Neural crest cell (in vitro differentiated cells): ENCODE measurements around the gene RPLP2. TPM values are rescaled to one million over a fixed set of nuclear protein-coding genes. Genes with fewer than 3 reads are reported as not detected.

Source experiments
- DNase-seq: peaks from one replicate; pipeline ENCODE4 v3.0.0; 2021; ENCODE audit warnings: low read depth, mixed read lengths, low spot score
- H3K27ac Mint-ChIP-seq: one replicate; pipeline ENCODE4 v1.8.0; 2021; ENCODE audit warnings: mild to moderate bottlenecking, mixed read lengths; ENCODE audit not compliant: unreplicated experiment
- H3K27me3 Mint-ChIP-seq: 2 replicates; pipeline ENCODE4 v1.8.0; 2021; ENCODE audit warnings: low read depth, mild to moderate bottlenecking, mixed read lengths
- H3K36me3 Mint-ChIP-seq: 2 replicates; pipeline ENCODE4 v1.8.0; 2021; ENCODE audit warnings: low read depth, mild to moderate bottlenecking, mixed read lengths
- H3K4me1 Mint-ChIP-seq: 2 replicates; pipeline ENCODE4 v1.8.0; 2021; ENCODE audit warnings: mixed read lengths
- H3K4me3 Mint-ChIP-seq: one replicate; pipeline ENCODE4 v1.8.0; 2021; ENCODE audit warnings: mild to moderate bottlenecking, mixed read lengths
- H3K9me3 Mint-ChIP-seq: 2 replicates; pipeline ENCODE4 v1.8.0; 2021; ENCODE audit warnings: mixed read lengths
- total RNA-seq: library from RNA; stranded (reverse); gene quantifications from 2 replicates; pipeline ENCODE4 v1.2.1, GENCODE V29; 2021
- TF ChIP-seq, protein P1 (sequence below): fragments of 200-600 bp; sonication (generic); conservative IDR thresholded peaks from 2 replicates; pipeline ENCODE4 v1.5.0; 2021; ENCODE audit warnings: antibody characterized with exemption, mild to moderate bottlenecking

Gene RPLP2
- total RNA-seq, 1 donor from 2014 or later = 1,810 TPM

GRCh38 chr11:813072-813455 lies 3.3 kb downstream of the RPLP2 start:
- peaks cover 5% of the 10 kb centered on the region for H3K36me3 Mint-ChIP-seq

DNA sequence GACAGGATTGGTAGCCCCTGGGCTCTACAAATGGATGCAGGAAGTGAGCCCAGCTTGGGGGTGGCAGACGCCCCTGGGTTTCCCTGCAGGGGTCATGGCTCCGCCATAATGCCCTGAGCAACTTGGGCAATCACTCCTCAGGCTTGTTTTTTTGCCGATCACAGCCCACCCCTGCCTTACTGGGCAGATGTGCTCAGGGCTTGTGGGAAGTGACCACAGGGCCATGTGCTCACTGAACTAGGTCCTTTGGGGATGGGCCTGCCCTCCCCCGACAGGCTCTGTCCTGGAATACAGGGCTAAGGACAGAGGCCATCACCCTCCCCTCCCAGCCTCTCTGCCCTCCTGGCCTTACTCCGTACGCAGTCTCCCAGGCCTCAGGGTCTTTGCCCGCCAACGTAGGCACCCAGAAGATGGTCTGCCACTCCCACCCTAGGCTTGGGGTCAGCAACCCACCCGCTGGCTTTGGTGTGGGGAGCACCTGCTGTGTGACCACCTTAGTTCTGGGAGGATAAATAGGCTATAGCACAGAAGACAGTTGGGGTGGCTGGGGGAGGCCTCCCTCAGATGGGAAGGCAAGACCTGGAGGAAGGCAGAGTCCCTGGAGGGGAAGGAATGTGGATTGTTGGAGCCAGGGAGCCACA lies 3.8 kb downstream of the RPLP2 start:
- Mint-ChIP-seq H3K9me3 (no peaks in the 10 kb centered on the region), H3K36me3 (peaks cover 5% of the 10 kb centered on the region), H3K4me1 (peaks cover 20% of the 10 kb centered on the region), H3K4me3 (peak overlapping the region; percentile 15), H3K27ac (no peak overlapping the region), H3K27me3 (no peaks in the 10 kb centered on the region)
- no peak for DNase-seq
- TF ChIP-seq, protein P1, sequence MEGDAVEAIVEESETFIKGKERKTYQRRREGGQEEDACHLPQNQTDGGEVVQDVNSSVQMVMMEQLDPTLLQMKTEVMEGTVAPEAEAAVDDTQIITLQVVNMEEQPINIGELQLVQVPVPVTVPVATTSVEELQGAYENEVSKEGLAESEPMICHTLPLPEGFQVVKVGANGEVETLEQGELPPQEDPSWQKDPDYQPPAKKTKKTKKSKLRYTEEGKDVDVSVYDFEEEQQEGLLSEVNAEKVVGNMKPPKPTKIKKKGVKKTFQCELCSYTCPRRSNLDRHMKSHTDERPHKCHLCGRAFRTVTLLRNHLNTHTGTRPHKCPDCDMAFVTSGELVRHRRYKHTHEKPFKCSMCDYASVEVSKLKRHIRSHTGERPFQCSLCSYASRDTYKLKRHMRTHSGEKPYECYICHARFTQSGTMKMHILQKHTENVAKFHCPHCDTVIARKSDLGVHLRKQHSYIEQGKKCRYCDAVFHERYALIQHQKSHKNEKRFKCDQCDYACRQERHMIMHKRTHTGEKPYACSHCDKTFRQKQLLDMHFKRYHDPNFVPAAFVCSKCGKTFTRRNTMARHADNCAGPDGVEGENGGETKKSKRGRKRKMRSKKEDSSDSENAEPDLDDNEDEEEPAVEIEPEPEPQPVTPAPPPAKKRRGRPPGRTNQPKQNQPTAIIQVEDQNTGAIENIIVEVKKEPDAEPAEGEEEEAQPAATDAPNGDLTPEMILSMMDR = no peak

More at GRCh38 chr11:813072-813455, 3.3 kb downstream of the RPLP2 start:
- peak overlapping the region; percentile 89 for H3K4me3 Mint-ChIP-seq
- H3K4me1 Mint-ChIP-seq = peaks cover 23% of the 10 kb centered on the region
- no peak for DNase-seq
- TF ChIP-seq, protein P1 = no peak
- no peaks in the 10 kb centered on the region for H3K27me3 Mint-ChIP-seq
- H3K27ac Mint-ChIP-seq = no peak overlapping the region
- H3K9me3 Mint-ChIP-seq = no peaks in the 10 kb centered on the region

GRCh38 chr11:815675-816432 lies 6.1 kb downstream of the RPLP2 start:
- H3K27ac Mint-ChIP-seq = no peak overlapping the region
- H3K27me3 Mint-ChIP-seq = no peaks in the 10 kb centered on the region
- peaks cover 5% of the 10 kb centered on the region for H3K36me3 Mint-ChIP-seq
- DNase-seq = no peak
- H3K4me1 Mint-ChIP-seq = peaks cover 8% of the 10 kb centered on the region
- peak overlapping the region; percentile 76 for H3K4me3 Mint-ChIP-seq
- H3K9me3 Mint-ChIP-seq = no peaks in the 10 kb centered on the region
- TF ChIP-seq, protein P1 = no peak

- Mint-ChIP-seq H3K36me3 (peaks cover 5% of the 10 kb centered on the region), H3K4me3 (peak overlapping the region; percentile 76), H3K9me3 (no peaks in the 10 kb centered on the region), H3K4me1 (peaks cover 2% of the 10 kb centered on the region), H3K27ac (no peak overlapping the region), H3K27me3 (no peaks in the 10 kb centered on the region)
- TF ChIP-seq, protein P1 = no peak
- DNase-seq = no peak
These were observed 6.6 kb downstream of the RPLP2 start for GRCh38 chr11:816433-816779.

GRCh38 chr11:818396-819128 lies 8.8 kb downstream of the RPLP2 start, which contains the start of gene PNPLA2:
PNPLA2 (plus strand) TSS chr11:818914; CDS start chr11:819719, 805 bp downstream.
- no peak within 1 kb of the TSS for H3K27ac Mint-ChIP-seq
- no peak for DNase-seq
- TF ChIP-seq, protein P1 = no peak
- no peaks in the 10 kb centered on the region for H3K9me3 Mint-ChIP-seq
- H3K4me3 Mint-ChIP-seq = peak within 1 kb of the TSS; percentile 91
- no peaks in the 10 kb centered on the region for H3K4me1 Mint-ChIP-seq
- no peaks in the 10 kb centered on the region for H3K27me3 Mint-ChIP-seq
- H3K36me3 Mint-ChIP-seq = peaks cover 2% of the 10 kb centered on the region
